Astrocyte (in vitro differentiated cells and primary cell): ENCODE measurements around the gene GPER1. TPM values are rescaled to one million over a fixed set of nuclear protein-coding genes. Genes with fewer than 3 reads are reported as not detected.

Experiments
- DNase-seq: peaks from one replicate; pipeline ENCODE4 v3.0.0-alpha.2; 2010; ENCODE audit warnings: low read depth
- FAIRE-seq: peaks from 2 replicates; lab custom pipeline; 2011; peaks lifted over from hg19 to GRCh38; lab: Jason Lieb, UNC
- H2AFZ ChIP-seq: 2 replicates; pipeline ENCODE4 v1.6.0; 2012; ENCODE audit warnings: low read depth, low read length, inconsistent platforms
- H3K27ac ChIP-seq: 2 replicates; pipeline ENCODE4 v1.5.1; 2011; ENCODE audit warnings: low read depth, low read length, inconsistent platforms
- H3K27me3 ChIP-seq: 2 replicates; pipeline ENCODE4 v1.6.0; 2011; ENCODE audit warnings: low read length, inconsistent platforms; ENCODE audit not compliant: insufficient read depth
- H3K36me3 ChIP-seq: 2 replicates; pipeline ENCODE4 v1.5.1; 2011; ENCODE audit warnings: low read length, inconsistent platforms; ENCODE audit not compliant: insufficient read depth
- H3K4me1 ChIP-seq: 2 replicates; pipeline ENCODE4 v1.5.1; 2011; ENCODE audit warnings: low read length, inconsistent platforms; ENCODE audit not compliant: insufficient read depth
- H3K4me2 ChIP-seq: 2 replicates; pipeline ENCODE4 v1.6.0; 2012; ENCODE audit warnings: low read length, inconsistent platforms
- H3K4me3 ChIP-seq: 2 replicates; pipeline ENCODE4 v1.5.1; 2011; ENCODE audit warnings: low read depth, mild to moderate bottlenecking, low read length, inconsistent platforms; ENCODE audit not compliant: insufficient read depth
- H3K79me2 ChIP-seq: 2 replicates; pipeline ENCODE4 v1.6.0; 2012; ENCODE audit warnings: mild to moderate bottlenecking, low read length, inconsistent platforms; ENCODE audit not compliant: insufficient read depth
- H3K9ac ChIP-seq: 2 replicates; pipeline ENCODE4 v1.6.0; 2012; ENCODE audit warnings: mild to moderate bottlenecking, low read length, inconsistent platforms
- H3K9me3 ChIP-seq: 2 replicates; pipeline ENCODE4 v1.5.1; 2012; ENCODE audit warnings: low read depth, mild to moderate bottlenecking, low read length, inconsistent platforms; ENCODE audit not compliant: insufficient read depth
- H4K20me1 ChIP-seq: 2 replicates; pipeline ENCODE4 v1.6.0; 2012; ENCODE audit warnings: low read length, inconsistent platforms; ENCODE audit not compliant: insufficient read depth
- H3K27ac Mint-ChIP-seq: one replicate; pipeline ENCODE4 v1.8.0; 2021; ENCODE audit warnings: mild to moderate bottlenecking, mixed read lengths; ENCODE audit not compliant: unreplicated experiment
- H3K27me3 Mint-ChIP-seq: one replicate; pipeline ENCODE4 v1.8.0; 2021; ENCODE audit warnings: low read depth, mixed read lengths; ENCODE audit not compliant: unreplicated experiment
- H3K36me3 Mint-ChIP-seq: one replicate; pipeline ENCODE4 v1.8.0; 2021; ENCODE audit warnings: low read depth, mixed read lengths; ENCODE audit not compliant: unreplicated experiment
- H3K4me1 Mint-ChIP-seq: one replicate; pipeline ENCODE4 v1.8.0; 2021; ENCODE audit warnings: low read depth, mixed read lengths; ENCODE audit not compliant: unreplicated experiment
- H3K4me3 Mint-ChIP-seq: one replicate; pipeline ENCODE4 v1.8.0; 2021; ENCODE audit warnings: mild to moderate bottlenecking, moderate library complexity, mixed read lengths; ENCODE audit not compliant: unreplicated experiment
- H3K9me3 Mint-ChIP-seq: one replicate; pipeline ENCODE4 v1.8.0; 2021; ENCODE audit warnings: mild to moderate bottlenecking, mixed read lengths; ENCODE audit not compliant: unreplicated experiment
- CTCF ChIP-seq: IDR thresholded peaks from 2 replicates; pipeline ENCODE4 v1.5.1; 2011; ENCODE audit warnings: low read depth, mild to moderate bottlenecking, inconsistent platforms, low read length, moderate library complexity; ENCODE audit not compliant: insufficient read depth
- EZH2 ChIP-seq: IDR thresholded peaks from 2 replicates; pipeline ENCODE4 v1.6.1; 2012; ENCODE audit warnings: mild to moderate bottlenecking, low read length, inconsistent platforms; ENCODE audit not compliant: insufficient read depth
- total RNA-seq: library from RNA; stranded (reverse); gene quantifications from 2 replicates; pipeline ENCODE4 v1.2.1, GENCODE V29; 2021

The GPER1 gene
- total RNA-seq, 1 donor from 2014 or later: 17.4 TPM

- H3K27me3 Mint-ChIP-seq: peaks cover 2% of the 10 kb centered on the region
- Histone ChIP-seq H4K20me1 (peaks cover 45% of the 10 kb centered on the region), H3K79me2 (no peaks in the 10 kb centered on the region), H3K4me3 (no peak overlapping the region), H3K4me1 (no peaks in the 10 kb centered on the region), H2AFZ (no peak overlapping the region), H3K9ac (no peak overlapping the region), H3K27ac (no peak overlapping the region), H3K4me2 (no peak overlapping the region), H3K9me3 (no peaks in the 10 kb centered on the region), H3K36me3 (no peaks in the 10 kb centered on the region), H3K27me3 (no peaks in the 10 kb centered on the region)
- no peak overlapping the region for H3K4me3 Mint-ChIP-seq
- peaks cover 3% of the 10 kb centered on the region for H3K4me1 Mint-ChIP-seq
- no peak overlapping the region for H3K27ac Mint-ChIP-seq
- H3K36me3 Mint-ChIP-seq: peaks cover 3% of the 10 kb centered on the region
- TF ChIP-seq CTCF: no peak
- no peak for TF ChIP-seq EZH2
- no peak for DNase-seq
- no peaks in the 10 kb centered on the region for H3K9me3 Mint-ChIP-seq
- FAIRE-seq: no peak
Observed at GRCh38 chr7:1054861-1055450, 33.0 kb upstream of the GPER1 start.

- no peak overlapping the region for H3K4me3 ChIP-seq
- no peak overlapping the region for H3K4me2 ChIP-seq
- peaks cover 3% of the 10 kb centered on the region for H3K36me3 Mint-ChIP-seq
- H3K79me2 ChIP-seq: no peaks in the 10 kb centered on the region
- TF ChIP-seq CTCF: no peak
- TF ChIP-seq EZH2: no peak
- no peak overlapping the region for H3K4me3 Mint-ChIP-seq
- H3K9ac ChIP-seq: no peak overlapping the region
- H3K4me1 ChIP-seq: no peaks in the 10 kb centered on the region
- no peak overlapping the region for H3K27ac Mint-ChIP-seq
- no peaks in the 10 kb centered on the region for H3K36me3 ChIP-seq
- FAIRE-seq (no peak), DNase-seq (no peak)
- H4K20me1 ChIP-seq: peaks cover 49% of the 10 kb centered on the region
- no peak overlapping the region for H2AFZ ChIP-seq
- no peaks in the 10 kb centered on the region for H3K27me3 ChIP-seq
- no peaks in the 10 kb centered on the region for H3K9me3 ChIP-seq
- peaks cover 2% of the 10 kb centered on the region for H3K27me3 Mint-ChIP-seq
- H3K4me1 Mint-ChIP-seq: peaks cover 6% of the 10 kb centered on the region
- H3K9me3 Mint-ChIP-seq: no peaks in the 10 kb centered on the region
- no peak overlapping the region for H3K27ac ChIP-seq
Observed at GRCh38 chr7:1055491-1055955, 32.4 kb upstream of the GPER1 start.
